Measurements from ENCODE around the gene NNMT. TPM values are rescaled to one million over a fixed set of nuclear protein-coding genes. Genes with fewer than 3 reads are reported as not detected.
A peak's percentile ranks its signal among the peaks of the same experiment; 100 is the strongest.

The NNMT gene
- total RNA-seq, 4 donors from 2014 or later: 712 to 1,460 (median 1,382) TPM

GRCh38 chr11:114283422-114283821, 12.8 kb upstream of the NNMT start:
- DNase-seq (ENCODE audit: low spot score): no peak
- no peak for ATAC-seq (ENCODE audit: low FRiP score)
- no peak for TF ChIP-seq CTCF (IDR thresholded peaks at IDR 0.05)

GRCh38 chr11:114284021-114284420, 12.2 kb upstream of the NNMT start:
- no peak for ATAC-seq (ENCODE audit: low FRiP score)
- TF ChIP-seq CTCF (IDR thresholded peaks at IDR 0.05): no peak

GRCh38 chr11:114284914-114285313, 11.3 kb upstream of the NNMT start:
- DNase-seq (ENCODE audit: low spot score): no peak
- ATAC-seq (ENCODE audit: low FRiP score): no peak
- no peak for TF ChIP-seq CTCF (IDR thresholded peaks at IDR 0.05)

More at GRCh38 chr11:114284021-114284420, 12.2 kb upstream of the NNMT start:
- DNase-seq (ENCODE audit: low spot score): no peak

- no peak for DNase-seq (ENCODE audit: low spot score)
- peak; percentile 39 for ATAC-seq (ENCODE audit: low FRiP score)
- no peak for TF ChIP-seq CTCF (IDR thresholded peaks at IDR 0.05)
These were observed 10.6 kb upstream of the NNMT start for GRCh38 chr11:114285599-114285998.

- ATAC-seq (ENCODE audit: low FRiP score) (no peak), DNase-seq (ENCODE audit: low spot score) (no peak)
- no peak for TF ChIP-seq CTCF (IDR thresholded peaks at IDR 0.05)
These were observed 10.0 kb upstream of the NNMT start for GRCh38 chr11:114286229-114286628.

GRCh38 chr11:114287154-114287553, 9.0 kb upstream of the NNMT start:
- ATAC-seq (ENCODE audit: low FRiP score) (no peak), DNase-seq (ENCODE audit: low spot score) (no peak)
- TF ChIP-seq CTCF (IDR thresholded peaks at IDR 0.05): no peak

GRCh38 chr11:114288136-114288535, 8.1 kb upstream of the NNMT start:
- DNase-seq (ENCODE audit: low spot score): no peak
- ATAC-seq (ENCODE audit: low FRiP score): no peak
- TF ChIP-seq CTCF (IDR thresholded peaks at IDR 0.05): no peak
